Osteoblast (primary cell): ENCODE data around the gene ZNF821. TPM values are rescaled to one million over a fixed set of nuclear protein-coding genes. Genes with fewer than 3 reads are reported as not detected.

Source experiments
- DNase-seq: peaks from one replicate; pipeline ENCODE4 v3.0.0; 2011; ENCODE audit warnings: low spot score, mixed read lengths; ENCODE audit not compliant: insufficient read length; ENCODE audit errors: missing footprints
- H2AFZ ChIP-seq: 2 replicates; pipeline ENCODE4 v1.6.0; 2011; ENCODE audit warnings: mild to moderate bottlenecking, low read length
- H3K27ac ChIP-seq: 2 replicates; pipeline ENCODE4 v1.5.1; 2011; ENCODE audit warnings: mild to moderate bottlenecking, low read depth, low read length, moderate library complexity
- H3K27me3 ChIP-seq: 2 replicates; pipeline ENCODE4 v1.6.0; 2012; ENCODE audit warnings: mild to moderate bottlenecking, control low read depth, inconsistent platforms, low read length, moderate library complexity; ENCODE audit not compliant: insufficient read depth
- H3K36me3 ChIP-seq: 2 replicates; pipeline ENCODE4 v1.5.1; 2011; ENCODE audit warnings: mild to moderate bottlenecking, low read length, control low read depth, moderate library complexity; ENCODE audit not compliant: insufficient read depth
- H3K4me1 ChIP-seq: 2 replicates; pipeline ENCODE4 v1.5.1; 2011; ENCODE audit warnings: mild to moderate bottlenecking, low read length, control low read depth, moderate library complexity; ENCODE audit not compliant: insufficient read depth
- H3K4me2 ChIP-seq: 2 replicates; pipeline ENCODE4 v1.6.0; 2011; ENCODE audit warnings: mild to moderate bottlenecking, low read length; ENCODE audit not compliant: insufficient read depth
- H3K4me3 ChIP-seq: fragments of 200-600 bp; sonication (generic); 3 replicates; pipeline ENCODE4 v1.5.1; 2012; ENCODE audit warnings: mild to moderate bottlenecking, low read length, inconsistent platforms; ENCODE audit not compliant: insufficient read depth
- H3K79me2 ChIP-seq: 2 replicates; pipeline ENCODE4 v1.6.0; 2012; ENCODE audit warnings: mild to moderate bottlenecking, low read length, control low read depth, inconsistent platforms; ENCODE audit not compliant: insufficient read depth
- H3K9me3 ChIP-seq: 2 replicates; pipeline ENCODE4 v1.5.1; 2011; ENCODE audit warnings: low read depth, low read length, control low read depth
- H4K20me1 ChIP-seq: 2 replicates; pipeline ENCODE4 v1.6.0; 2012; ENCODE audit warnings: mild to moderate bottlenecking, low read length, control low read depth; ENCODE audit not compliant: insufficient read depth
- total RNA-seq: library from RNA; depleted of rRNA; stranded (reverse); fragments of >200 nt; gene quantifications from 2 replicates; pipeline ENCODE4 v1.2.3, GENCODE V29; 2012
- TF ChIP-seq, protein P1 (sequence below): IDR thresholded peaks from 2 replicates; pipeline ENCODE4 v1.5.1; 2011; ENCODE audit warnings: mild to moderate bottlenecking, low read depth, low read length, moderate library complexity; ENCODE audit errors: extremely low read depth

ZNF821 gene
- total RNA-seq, 1 donor: 12.3 TPM

- Histone ChIP-seq H3K4me3 (no peak overlapping the region), H3K79me2 (no peaks in the 10 kb centered on the region), H2AFZ (no peak overlapping the region), H3K27me3 (no peaks in the 10 kb centered on the region), H3K9me3 (no peaks in the 10 kb centered on the region), H3K4me2 (no peak overlapping the region), H3K4me1 (no peaks in the 10 kb centered on the region), H3K36me3 (peaks cover 29% of the 10 kb centered on the region), H4K20me1 (no peaks in the 10 kb centered on the region), H3K27ac (no peak overlapping the region)
- TF ChIP-seq, protein P1, sequence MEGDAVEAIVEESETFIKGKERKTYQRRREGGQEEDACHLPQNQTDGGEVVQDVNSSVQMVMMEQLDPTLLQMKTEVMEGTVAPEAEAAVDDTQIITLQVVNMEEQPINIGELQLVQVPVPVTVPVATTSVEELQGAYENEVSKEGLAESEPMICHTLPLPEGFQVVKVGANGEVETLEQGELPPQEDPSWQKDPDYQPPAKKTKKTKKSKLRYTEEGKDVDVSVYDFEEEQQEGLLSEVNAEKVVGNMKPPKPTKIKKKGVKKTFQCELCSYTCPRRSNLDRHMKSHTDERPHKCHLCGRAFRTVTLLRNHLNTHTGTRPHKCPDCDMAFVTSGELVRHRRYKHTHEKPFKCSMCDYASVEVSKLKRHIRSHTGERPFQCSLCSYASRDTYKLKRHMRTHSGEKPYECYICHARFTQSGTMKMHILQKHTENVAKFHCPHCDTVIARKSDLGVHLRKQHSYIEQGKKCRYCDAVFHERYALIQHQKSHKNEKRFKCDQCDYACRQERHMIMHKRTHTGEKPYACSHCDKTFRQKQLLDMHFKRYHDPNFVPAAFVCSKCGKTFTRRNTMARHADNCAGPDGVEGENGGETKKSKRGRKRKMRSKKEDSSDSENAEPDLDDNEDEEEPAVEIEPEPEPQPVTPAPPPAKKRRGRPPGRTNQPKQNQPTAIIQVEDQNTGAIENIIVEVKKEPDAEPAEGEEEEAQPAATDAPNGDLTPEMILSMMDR: no peak
- no peak for DNase-seq
Measured at GRCh38 chr16:71865173-71865863, 18.7 kb downstream of the ZNF821 start.

DNA sequence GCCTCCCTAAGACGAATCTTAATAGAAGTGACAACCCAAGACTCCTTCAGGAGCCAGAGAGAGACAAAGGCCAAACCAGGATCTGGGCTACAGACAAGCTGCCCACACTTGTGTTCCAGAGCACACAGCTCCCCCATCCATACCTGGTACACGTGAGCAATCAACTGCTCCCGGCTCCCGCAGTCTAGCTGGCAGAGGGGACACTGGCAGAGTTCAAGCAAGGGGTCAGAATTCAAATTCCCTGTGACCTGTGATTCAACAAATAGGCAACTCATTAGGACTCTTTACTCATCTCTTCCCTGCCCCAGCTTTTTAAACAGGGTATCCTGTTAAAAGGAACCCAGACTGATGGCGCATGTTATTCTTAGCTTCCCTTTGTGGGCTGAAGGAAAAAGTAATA, 20.0 kb downstream of the ZNF821 start:
- DNase-seq: no peak
- Histone ChIP-seq H3K27ac (no peak overlapping the region), H4K20me1 (no peaks in the 10 kb centered on the region), H3K36me3 (peaks cover 29% of the 10 kb centered on the region), H2AFZ (no peak overlapping the region), H3K27me3 (no peaks in the 10 kb centered on the region), H3K4me2 (no peak overlapping the region), H3K79me2 (no peaks in the 10 kb centered on the region), H3K4me1 (no peaks in the 10 kb centered on the region), H3K4me3 (no peak overlapping the region), H3K9me3 (no peaks in the 10 kb centered on the region)
- TF ChIP-seq, protein P1: no peak

GRCh38 chr16:71859762-71860521, 24.0 kb downstream of the ZNF821 start:
- TF ChIP-seq, protein P1: no peak
- H2AFZ ChIP-seq: no peak overlapping the region
- no peaks in the 10 kb centered on the region for H3K9me3 ChIP-seq
- peaks cover 10% of the 10 kb centered on the region for H4K20me1 ChIP-seq
- no peak for DNase-seq
- H3K4me2 ChIP-seq: no peak overlapping the region
- H3K4me3 ChIP-seq: no peak overlapping the region
- no peaks in the 10 kb centered on the region for H3K27me3 ChIP-seq
- H3K79me2 ChIP-seq: peaks cover 21% of the 10 kb centered on the region
- no peak overlapping the region for H3K27ac ChIP-seq
- peaks cover 21% of the 10 kb centered on the region for H3K36me3 ChIP-seq
- peaks cover 2% of the 10 kb centered on the region for H3K4me1 ChIP-seq

- Histone ChIP-seq H3K79me2 (peaks cover 55% of the 10 kb centered on the region), H3K4me3 (no peak overlapping the region), H2AFZ (no peak overlapping the region), H3K36me3 (peaks cover 33% of the 10 kb centered on the region), H3K4me1 (peaks cover 2% of the 10 kb centered on the region), H3K27me3 (no peaks in the 10 kb centered on the region), H3K4me2 (no peak overlapping the region), H4K20me1 (peaks cover 20% of the 10 kb centered on the region), H3K27ac (no peak overlapping the region), H3K9me3 (no peaks in the 10 kb centered on the region)
- TF ChIP-seq, protein P1: no peak
- no peak for DNase-seq
Measured at GRCh38 chr16:71855937-71856662, 27.9 kb downstream of the ZNF821 start.
